Ascending aorta (tissue), 2 donors: ENCODE results near the gene TTC24. TPM values are rescaled to one million over a fixed set of nuclear protein-coding genes. Genes with fewer than 3 reads are reported as not detected.

Source experiments
- DNase-seq, 2 donors: peaks; one replicate each; pipeline ENCODE4 v3.0.0-alpha.2; 2019; ENCODE audit warnings: low spot score in 2 of 2
- H3K27ac ChIP-seq, 2 donors: fragments of 200-600 bp; sonication (generic); one replicate each; pipeline ENCODE4 v1.5.1; 2016 to 2017; ENCODE audit warnings: mild to moderate bottlenecking in 1 of 2
- H3K27me3 ChIP-seq: fragments of 200-600 bp; sonication (generic); one replicate; pipeline ENCODE4 v1.5.1; 2017
- H3K36me3 ChIP-seq, 2 donors: fragments of 200-600 bp; sonication (generic); one replicate each; pipeline ENCODE4 v1.5.1; 2016
- H3K4me1 ChIP-seq, 2 donors: fragments of 200-600 bp; sonication (generic); one replicate each; pipeline ENCODE4 v1.5.1; 2016 to 2017; ENCODE audit warnings: mild to moderate bottlenecking in 1 of 2
- H3K4me3 ChIP-seq, 2 donors: fragments of 200-600 bp; sonication (generic); one replicate each; pipeline ENCODE4 v1.5.1; 2016 to 2017; ENCODE audit warnings: mild to moderate bottlenecking in 1 of 2
- H3K9me3 ChIP-seq, 2 donors: fragments of 200-600 bp; sonication (generic); one replicate each; pipeline ENCODE4 v1.5.1; 2016
- intact Hi-C: fragments of 100-400 bp; cut with DNase I; formaldehyde crosslinking; loops from one replicate; pipeline ENCODE4 v1.15.1; 2023
- total RNA-seq: library from RNA; depleted of rRNA; stranded (reverse); fragments of >200 nt; gene quantifications from one replicate; pipeline ENCODE4 v1.1.0, GENCODE V29; 2016
- TF ChIP-seq, protein P1 (sequence below), 3 experiments: fragments of 200-600 bp in 2 of 3; fragments of 450-650 bp in 1 of 3; sonication (generic) in 2 of 3; IDR thresholded peaks; one replicate each; pipeline ENCODE4 v1.5.1; 2016 to 2019; ENCODE audit warnings: antibody characterized with exemption in 3 of 3, mild to moderate bottlenecking in 1 of 3, moderate library complexity in 1 of 3

Gene TTC24
- total RNA-seq, 1 donor from 2014 or later: not detected

DNA sequence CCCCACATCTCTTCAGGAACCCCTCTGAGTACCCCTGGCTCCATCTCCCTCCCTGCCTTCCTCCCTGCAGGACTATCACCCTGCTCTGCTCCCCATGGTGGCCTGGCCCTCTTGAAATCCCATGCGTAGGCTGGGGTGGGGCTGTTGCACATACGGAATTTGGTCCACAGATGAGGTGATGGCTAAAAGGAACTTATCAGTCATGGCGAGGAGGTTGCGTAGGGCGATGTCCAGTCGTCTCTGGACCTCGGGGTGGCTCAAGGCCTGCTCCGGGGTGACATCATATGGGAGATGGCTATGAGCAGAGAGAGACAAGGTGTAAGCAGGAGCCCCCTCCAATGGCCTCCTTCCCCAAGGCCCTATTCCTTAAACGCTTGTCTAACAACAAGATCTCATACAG lies 42.5 kb upstream of the TTC24 start:
- TF ChIP-seq, protein P1, sequence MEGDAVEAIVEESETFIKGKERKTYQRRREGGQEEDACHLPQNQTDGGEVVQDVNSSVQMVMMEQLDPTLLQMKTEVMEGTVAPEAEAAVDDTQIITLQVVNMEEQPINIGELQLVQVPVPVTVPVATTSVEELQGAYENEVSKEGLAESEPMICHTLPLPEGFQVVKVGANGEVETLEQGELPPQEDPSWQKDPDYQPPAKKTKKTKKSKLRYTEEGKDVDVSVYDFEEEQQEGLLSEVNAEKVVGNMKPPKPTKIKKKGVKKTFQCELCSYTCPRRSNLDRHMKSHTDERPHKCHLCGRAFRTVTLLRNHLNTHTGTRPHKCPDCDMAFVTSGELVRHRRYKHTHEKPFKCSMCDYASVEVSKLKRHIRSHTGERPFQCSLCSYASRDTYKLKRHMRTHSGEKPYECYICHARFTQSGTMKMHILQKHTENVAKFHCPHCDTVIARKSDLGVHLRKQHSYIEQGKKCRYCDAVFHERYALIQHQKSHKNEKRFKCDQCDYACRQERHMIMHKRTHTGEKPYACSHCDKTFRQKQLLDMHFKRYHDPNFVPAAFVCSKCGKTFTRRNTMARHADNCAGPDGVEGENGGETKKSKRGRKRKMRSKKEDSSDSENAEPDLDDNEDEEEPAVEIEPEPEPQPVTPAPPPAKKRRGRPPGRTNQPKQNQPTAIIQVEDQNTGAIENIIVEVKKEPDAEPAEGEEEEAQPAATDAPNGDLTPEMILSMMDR (IDR thresholded peaks at IDR 0.05): no peak
- H3K27ac ChIP-seq: no peak overlapping the region
- no peak for DNase-seq
- H3K27me3 ChIP-seq: no peaks in the 10 kb centered on the region
- intact Hi-C loops: no loop called here
- no peaks in the 10 kb centered on the region for H3K9me3 ChIP-seq
- H3K4me3 ChIP-seq: no peak overlapping the region
- no peaks in the 10 kb centered on the region for H3K36me3 ChIP-seq
- no peaks in the 10 kb centered on the region for H3K4me1 ChIP-seq

DNA sequence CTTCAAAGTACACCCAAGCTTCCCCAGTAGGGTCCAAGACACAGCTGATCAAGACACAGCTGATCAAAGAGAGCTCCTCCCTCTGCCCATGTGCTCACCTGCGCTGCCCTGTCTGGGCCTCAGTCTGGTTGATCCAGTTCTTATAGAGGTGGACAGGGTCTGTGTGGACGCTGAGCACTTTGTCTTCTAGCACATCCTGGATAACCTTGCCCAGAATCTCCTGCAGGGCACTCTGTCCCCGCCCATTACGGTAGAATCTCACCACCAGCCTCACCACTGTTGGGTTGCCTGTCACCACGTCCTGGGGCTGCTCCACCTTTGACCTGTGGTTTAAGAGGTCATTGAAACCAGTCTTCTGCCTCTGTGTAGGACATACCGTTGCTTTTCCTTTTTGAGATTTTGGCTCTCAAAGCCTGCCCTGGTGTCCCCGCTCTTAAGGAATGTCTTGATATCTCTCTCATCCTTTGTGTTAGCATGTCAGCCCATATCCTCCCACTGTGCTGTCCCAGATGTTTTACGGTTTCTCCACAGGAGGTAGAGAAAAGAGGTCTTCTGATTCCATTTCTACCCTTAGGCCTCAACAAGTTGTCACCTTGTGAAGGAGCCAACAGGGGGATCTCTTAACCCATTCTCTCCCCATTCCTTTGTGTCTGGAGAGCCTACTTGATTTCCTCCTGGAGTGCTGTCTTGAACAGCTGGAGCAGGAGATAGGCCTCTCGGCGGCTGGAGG lies 40.6 kb upstream of the TTC24 start:
- Histone ChIP-seq H3K27ac (no peak overlapping the region), H3K27me3 (no peaks in the 10 kb centered on the region), H3K9me3 (no peaks in the 10 kb centered on the region), H3K4me3 (no peak overlapping the region), H3K4me1 (no peaks in the 10 kb centered on the region), H3K36me3 (no peaks in the 10 kb centered on the region)
- no peak for DNase-seq
- TF ChIP-seq, protein P1 (IDR thresholded peaks at IDR 0.05): no peak
- intact Hi-C loops: no loop called here

DNA sequence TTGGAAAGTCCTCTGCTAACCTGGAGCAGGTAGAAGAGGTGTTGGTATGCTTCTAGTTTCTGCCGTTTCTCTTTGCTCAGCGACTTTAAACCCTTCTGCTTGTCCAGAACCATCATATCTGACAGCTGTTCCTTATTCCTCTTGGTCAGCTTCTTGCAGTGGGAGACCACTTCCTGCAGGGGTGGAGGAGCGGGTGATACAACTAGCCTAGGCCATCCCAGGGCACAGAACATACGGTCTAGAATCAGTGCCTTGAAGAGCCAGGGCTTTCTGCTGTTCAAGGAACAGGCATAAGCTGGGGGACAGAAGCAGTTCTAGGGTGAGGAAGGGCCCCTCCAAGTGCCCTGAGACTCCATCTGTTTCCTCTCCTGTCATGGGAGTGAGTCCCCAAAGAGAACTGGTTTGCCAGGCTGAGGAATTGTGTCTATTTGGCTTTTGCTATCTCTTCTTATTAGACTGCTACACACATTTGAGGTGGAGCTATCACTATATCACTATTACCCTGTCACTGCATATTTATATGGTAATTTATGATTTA lies 39.6 kb upstream of the TTC24 start:
- TF ChIP-seq, protein P1 (IDR thresholded peaks at IDR 0.05): no peak
- Histone ChIP-seq H3K4me1 (no peaks in the 10 kb centered on the region), H3K27me3 (no peaks in the 10 kb centered on the region), H3K27ac (no peak overlapping the region), H3K9me3 (no peaks in the 10 kb centered on the region), H3K36me3 (no peaks in the 10 kb centered on the region), H3K4me3 (no peak overlapping the region)
- no peak for DNase-seq
- intact Hi-C loops: no loop called here

DNA sequence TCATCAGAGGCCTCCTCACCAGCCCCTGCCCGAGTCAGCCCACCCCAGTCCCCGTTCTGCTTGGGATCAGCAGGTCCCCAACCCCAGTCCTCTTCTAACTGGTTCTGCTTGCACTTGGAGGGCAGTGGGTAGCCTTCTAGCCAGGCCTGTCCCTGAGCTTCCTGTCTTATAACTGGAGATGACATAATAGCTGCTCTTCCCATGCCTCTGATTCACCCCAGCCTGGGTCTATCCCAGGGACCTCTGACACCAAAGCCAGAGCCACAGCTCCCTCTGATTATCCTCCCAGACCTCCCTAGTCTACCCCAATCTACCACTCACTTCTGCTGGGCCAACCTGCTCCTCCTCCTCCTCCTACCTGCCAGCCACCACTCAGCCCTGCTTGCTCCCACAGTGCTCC lies 38.6 kb upstream of the TTC24 start:
- DNase-seq: no peak
- H3K4me3 ChIP-seq: no peak overlapping the region
- H3K27ac ChIP-seq: no peak overlapping the region
- intact Hi-C loops: no loop called here
- no peaks in the 10 kb centered on the region for H3K27me3 ChIP-seq
- no peaks in the 10 kb centered on the region for H3K9me3 ChIP-seq
- no peaks in the 10 kb centered on the region for H3K36me3 ChIP-seq
- no peaks in the 10 kb centered on the region for H3K4me1 ChIP-seq
- TF ChIP-seq, protein P1 (IDR thresholded peaks at IDR 0.05): no peak

DNA sequence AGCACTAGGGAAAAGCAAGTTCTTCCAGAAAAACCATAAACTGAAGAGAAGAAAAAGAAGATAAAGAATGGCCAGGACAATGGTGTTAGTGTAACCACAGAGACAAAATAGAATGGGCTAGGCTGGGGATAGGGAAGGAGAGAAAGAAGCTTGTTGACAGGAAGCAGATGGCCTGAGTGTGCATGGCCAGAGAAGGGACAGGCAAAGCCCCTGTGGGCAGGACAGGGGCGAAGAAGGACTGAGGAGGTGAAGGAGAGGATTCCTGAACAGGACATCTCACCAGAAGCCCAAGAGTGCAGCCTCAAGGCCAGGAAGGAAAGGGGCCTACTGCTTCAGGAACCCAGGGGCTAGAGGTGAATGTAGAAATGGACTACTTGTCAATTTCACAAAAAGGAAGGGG lies 36.5 kb upstream of the TTC24 start:
- Histone ChIP-seq H3K27me3 (no peaks in the 10 kb centered on the region), H3K36me3 (no peaks in the 10 kb centered on the region), H3K4me3 (no peak overlapping the region), H3K9me3 (no peaks in the 10 kb centered on the region), H3K27ac (no peak overlapping the region), H3K4me1 (no peaks in the 10 kb centered on the region)
- intact Hi-C loops: no loop called here
- TF ChIP-seq, protein P1 (IDR thresholded peaks at IDR 0.05): no peak
- no peak for DNase-seq
